ENCODE measurements around the gene RELL1. TPM values are rescaled to one million over a fixed set of nuclear protein-coding genes. Genes with fewer than 3 reads are reported as not detected.

Gene RELL1
- total RNA-seq, 4 donors from 2014 or later: 65.4 to 158 (median 82.5) TPM

DNA sequence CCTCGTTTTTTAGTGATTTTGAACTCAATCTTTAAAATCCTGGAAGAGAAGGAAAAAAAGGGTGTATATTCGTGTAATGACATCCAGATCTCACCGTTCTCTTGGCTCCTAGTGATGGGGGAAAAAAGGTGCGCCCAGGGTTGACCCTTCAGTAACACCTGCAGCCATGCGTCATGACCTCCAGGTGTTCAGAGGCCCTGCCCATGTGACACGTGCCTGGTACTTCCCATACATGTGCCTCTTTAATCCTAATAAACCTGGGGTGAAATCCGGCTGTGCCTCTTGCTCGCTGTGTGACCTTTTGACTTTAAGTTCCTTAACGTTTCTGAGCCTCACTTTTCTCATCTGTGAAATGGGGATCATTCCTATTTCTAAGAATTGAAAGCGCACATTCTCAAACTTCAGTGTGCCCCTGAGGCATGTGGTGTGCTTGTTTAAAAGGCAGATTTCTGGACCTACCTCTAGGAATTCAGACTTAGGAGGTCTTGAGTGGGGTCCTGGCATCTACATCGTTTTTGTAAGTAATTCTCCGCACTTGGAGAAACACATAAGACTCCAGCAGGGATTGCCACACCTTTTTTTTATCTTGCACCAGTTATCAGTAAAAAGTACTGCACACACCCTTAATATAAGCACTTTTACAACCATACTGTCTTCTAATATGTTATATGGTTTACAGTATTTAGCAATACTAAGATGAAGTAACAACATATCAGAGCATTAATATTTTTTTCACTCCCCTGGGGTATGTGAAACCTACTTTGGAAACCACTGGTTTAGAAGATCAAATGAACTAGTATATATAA, 90.1 kb downstream of the RELL1 start:
- ATAC-seq (ENCODE audit: low FRiP score) (no peak), DNase-seq (ENCODE audit: low spot score) (no peak)
- TF ChIP-seq, protein P1, sequence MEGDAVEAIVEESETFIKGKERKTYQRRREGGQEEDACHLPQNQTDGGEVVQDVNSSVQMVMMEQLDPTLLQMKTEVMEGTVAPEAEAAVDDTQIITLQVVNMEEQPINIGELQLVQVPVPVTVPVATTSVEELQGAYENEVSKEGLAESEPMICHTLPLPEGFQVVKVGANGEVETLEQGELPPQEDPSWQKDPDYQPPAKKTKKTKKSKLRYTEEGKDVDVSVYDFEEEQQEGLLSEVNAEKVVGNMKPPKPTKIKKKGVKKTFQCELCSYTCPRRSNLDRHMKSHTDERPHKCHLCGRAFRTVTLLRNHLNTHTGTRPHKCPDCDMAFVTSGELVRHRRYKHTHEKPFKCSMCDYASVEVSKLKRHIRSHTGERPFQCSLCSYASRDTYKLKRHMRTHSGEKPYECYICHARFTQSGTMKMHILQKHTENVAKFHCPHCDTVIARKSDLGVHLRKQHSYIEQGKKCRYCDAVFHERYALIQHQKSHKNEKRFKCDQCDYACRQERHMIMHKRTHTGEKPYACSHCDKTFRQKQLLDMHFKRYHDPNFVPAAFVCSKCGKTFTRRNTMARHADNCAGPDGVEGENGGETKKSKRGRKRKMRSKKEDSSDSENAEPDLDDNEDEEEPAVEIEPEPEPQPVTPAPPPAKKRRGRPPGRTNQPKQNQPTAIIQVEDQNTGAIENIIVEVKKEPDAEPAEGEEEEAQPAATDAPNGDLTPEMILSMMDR (IDR thresholded peaks at IDR 0.05): no peak

DNA sequence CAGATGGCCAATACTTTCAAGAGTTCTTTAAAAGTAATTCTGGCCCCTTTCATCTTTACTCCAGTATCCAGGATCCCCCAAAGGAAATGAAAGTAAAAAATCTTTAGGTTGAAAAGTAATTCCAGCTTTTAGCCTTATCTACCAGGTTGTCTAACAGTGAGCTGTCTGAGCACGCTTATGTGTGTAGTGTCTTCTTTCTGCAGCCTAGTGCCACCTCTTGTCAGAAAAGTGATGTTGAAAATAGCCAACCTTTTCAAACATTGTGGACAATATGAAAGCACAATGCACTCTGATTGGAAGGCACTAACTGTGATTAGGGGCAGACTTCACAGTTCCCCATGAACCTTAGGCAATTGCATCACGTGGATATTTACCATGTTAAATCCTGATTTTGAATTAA, 92.1 kb downstream of the RELL1 start:
- ATAC-seq (ENCODE audit: low FRiP score) (no peak), DNase-seq (ENCODE audit: low spot score) (no peak)
- TF ChIP-seq, protein P1 (IDR thresholded peaks at IDR 0.05): no peak

DNA sequence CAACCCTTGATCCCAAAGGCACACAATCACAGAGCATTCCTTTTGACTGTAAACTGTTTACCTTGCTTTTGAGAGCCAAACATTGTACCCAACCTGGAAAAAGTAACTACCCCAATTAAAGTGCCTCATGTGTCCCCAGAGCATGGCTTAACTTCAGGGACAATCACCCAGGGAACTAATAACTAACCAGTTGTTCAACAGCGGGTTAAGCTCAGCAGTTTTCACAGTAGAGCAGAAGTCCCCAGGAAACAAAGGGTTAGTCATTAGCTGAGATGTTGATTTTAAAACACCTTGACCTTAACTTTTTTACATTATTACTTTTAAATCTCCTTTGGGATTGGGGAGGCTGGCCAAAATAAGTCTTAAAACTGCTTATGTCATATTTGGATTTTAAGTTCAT, 94.8 kb downstream of the RELL1 start:
- ATAC-seq (ENCODE audit: low FRiP score) (no peak), DNase-seq (ENCODE audit: low spot score) (no peak)
- TF ChIP-seq, protein P1 (IDR thresholded peaks at IDR 0.05): no peak

DNA sequence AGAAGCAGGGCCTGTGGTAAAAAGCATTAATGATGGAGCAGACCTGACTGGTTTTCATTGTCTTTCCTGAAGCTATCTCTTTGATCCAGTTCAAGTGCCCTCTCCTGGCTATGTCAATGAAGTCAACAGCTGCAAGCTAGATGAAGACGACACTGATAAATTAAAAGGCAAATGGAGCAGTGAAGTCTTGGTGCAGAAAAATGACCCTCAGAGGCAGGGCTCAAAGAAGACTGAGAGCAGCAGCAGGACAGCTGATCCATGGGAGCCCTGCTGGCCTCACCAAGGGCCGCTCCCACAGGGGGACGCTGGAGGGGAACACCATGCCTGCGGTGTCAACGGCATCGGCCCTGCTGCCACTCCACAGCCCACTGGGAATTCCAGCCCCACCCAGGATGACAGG, 96.2 kb downstream of the RELL1 start:
- DNase-seq (ENCODE audit: low spot score) (no peak), ATAC-seq (ENCODE audit: low FRiP score) (no peak)
- TF ChIP-seq, protein P1 (IDR thresholded peaks at IDR 0.05): no peak

DNA sequence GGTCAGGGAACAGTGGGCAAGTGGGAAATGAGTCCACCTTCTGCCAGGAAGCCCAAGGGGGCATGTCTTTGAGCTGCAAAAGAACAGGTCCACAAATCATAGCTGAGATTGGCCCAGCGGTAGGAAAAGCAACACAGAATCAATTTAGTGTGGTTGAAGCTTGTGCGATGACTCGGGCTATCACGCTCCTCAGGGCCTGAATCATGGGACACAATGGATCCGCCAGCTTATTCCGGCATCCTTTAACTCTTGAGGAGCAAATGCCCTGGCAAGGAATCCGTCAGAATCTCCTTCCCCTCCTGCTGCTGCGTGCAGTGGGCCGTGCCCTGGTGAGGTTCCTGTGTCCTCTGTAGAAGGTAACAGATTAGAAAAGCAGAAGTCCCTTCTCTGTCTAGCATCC, 98.0 kb downstream of the RELL1 start:
- DNase-seq (ENCODE audit: low spot score): no peak
- TF ChIP-seq, protein P1 (IDR thresholded peaks at IDR 0.05): no peak

DNA sequence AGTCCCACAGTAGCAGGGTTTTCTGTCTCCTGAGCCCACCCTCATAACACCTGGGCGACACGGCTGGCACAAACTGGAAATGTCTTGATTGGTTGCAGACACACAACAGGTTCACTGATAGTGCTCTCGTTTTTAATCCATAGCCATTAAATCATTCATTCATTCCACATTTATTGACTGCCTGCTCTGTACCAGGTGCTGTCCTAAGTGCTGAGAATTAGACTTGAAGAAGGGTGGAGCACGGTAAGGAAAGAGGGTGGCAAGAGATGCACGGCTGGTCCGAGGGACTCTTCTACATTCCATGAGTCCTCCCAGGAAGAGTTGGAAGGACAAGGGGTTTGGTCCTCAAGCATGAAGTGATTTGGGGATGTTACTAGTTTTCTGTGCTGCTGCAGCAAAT, 100.0 kb downstream of the RELL1 start:
- DNase-seq (ENCODE audit: low spot score): no peak
- TF ChIP-seq, protein P1 (IDR thresholded peaks at IDR 0.05): no peak
- no peak for ATAC-seq (ENCODE audit: low FRiP score)

More for the DNA sequence above, 98.0 kb downstream of the RELL1 start:
- ATAC-seq (ENCODE audit: low FRiP score): no peak

DNA sequence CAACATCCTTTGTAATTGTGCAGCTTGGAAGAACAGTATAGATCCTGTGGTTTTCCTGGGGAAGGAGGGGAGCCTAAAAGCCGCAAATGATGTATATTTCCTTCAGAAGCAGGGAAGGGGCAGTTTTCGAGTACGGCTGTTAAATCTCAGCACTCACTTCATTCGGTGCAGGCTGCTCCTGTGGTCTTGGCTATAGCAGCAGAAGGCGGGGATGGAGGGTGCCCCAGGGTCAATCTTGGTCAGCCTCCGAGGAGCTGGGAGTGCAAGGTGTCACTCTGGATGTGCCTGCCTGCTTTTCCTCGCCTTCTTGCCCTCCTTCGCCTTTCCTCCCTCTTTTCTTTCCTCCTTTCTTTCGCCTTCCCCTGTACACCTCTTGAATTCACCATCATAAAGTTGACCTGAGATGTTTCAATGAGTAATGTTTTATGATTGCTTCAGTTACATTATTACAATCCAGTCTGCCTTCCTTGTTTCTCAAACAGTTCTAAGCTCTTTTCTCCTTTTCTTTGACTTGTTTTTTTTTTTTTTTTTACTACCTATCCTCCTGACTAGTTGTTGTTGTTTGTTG, 101.6 kb downstream of the RELL1 start:
- ATAC-seq (ENCODE audit: low FRiP score) (no peak), DNase-seq (ENCODE audit: low spot score) (no peak)
- TF ChIP-seq, protein P1 (IDR thresholded peaks at IDR 0.05): no peak
